ENCODE data around the gene USP3.

USP3 gene

DNA sequence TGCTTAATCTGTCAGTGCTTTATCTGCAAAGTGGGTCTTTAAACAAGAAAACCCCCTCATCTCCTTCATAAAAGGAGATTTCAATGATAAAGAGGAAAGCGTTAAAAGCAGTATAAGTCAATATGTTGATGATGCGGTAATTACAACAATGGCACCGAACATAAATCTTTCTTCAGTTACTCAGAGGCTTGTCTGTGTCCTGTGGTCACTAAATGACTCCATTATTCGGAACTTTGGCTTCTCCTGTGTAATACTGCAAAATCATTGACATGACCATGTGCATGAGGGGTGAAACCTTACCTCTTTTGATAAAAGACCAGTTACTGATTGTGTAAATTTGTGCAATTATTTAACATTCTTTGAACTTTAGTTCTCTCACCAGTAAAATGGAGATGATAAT lies 4.8 kb upstream of the USP3 start:
- no peak for DNase-seq

DNA sequence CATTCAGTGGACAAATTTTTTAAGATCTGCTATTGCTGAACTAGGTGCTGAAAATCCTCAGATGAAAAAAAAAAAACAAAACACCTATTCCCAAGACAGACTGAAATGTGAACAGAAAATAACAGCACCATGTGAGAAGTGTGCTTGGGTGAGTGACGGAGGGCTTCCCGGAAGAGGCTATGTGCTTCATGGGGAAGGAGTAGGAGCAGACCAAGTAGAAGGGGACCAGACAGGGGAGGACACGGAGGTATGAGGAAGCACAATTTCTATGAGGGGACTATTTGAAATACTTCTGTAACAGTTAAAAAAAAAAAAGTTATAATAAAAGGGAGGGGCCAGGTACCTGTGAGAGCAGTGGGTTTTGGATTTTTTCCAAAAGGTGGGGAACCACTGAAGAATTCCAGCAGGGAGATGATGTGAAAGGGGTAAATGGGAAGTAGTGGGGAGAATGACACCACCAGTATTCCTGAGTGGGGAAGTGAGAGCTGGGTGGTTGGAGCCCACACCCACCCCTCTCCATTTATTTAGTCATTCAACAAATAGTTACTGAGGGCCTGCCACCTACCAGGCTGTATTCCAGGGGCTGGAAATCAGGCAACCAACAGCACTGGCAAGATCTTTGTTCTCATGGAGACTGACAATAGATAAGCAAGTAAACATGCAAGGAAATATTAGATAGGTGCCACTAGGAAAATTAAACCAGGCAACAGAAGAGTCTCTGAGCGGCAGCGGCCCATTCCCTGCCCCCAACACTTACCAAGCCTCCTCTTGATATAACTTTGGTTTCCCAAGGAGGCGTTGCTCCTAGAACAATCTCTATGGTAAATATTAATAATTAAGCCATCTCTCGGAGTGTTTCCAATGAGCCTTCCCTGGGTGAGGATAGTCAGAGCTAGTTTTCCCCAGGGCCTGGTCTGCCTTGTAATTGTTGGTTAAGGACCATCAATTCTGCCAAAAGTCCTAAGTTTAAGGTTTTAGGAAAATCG lies 3.8 kb upstream of the USP3 start:
- DNase-seq = no peak

DNA sequence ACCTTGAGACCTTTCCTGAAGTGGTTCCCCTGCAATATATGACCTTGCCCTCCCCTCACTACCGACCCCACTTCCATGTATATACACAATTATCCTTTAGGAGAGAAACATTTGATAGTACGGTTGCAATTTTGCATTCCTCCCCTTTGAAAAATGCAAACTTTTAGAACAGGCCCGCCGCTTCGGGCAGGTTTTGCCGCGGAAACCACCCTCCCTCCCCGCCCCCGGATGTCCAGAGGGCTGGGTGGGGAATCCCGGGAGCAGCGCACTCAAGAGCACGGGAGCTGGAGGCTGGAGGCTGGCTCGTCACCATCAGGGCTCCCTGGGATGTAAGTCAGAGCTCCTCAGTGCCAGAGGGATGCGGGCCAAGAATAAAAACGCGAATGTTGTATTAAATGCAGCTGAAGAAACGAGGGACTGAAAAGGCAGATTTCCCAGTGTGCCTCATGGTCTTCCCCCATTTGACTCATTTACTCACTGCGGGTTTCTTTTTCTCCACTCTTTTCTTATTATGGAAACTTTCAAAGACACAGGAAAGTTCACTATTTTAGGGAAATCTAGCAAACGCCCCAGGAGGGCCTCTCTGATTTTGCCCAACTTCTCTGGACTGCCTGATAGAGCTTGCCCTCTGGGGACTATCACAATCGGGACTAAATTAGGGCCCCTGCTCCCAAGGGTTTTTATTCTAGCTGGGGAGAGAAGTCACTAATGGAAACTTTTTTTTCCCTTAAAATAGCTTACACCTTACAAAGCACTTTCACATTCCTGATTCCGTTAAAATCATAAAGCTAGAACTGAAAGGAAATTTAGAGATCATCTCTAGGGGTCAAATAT lies 2.9 kb upstream of the USP3 start:
- no peak for DNase-seq

DNA sequence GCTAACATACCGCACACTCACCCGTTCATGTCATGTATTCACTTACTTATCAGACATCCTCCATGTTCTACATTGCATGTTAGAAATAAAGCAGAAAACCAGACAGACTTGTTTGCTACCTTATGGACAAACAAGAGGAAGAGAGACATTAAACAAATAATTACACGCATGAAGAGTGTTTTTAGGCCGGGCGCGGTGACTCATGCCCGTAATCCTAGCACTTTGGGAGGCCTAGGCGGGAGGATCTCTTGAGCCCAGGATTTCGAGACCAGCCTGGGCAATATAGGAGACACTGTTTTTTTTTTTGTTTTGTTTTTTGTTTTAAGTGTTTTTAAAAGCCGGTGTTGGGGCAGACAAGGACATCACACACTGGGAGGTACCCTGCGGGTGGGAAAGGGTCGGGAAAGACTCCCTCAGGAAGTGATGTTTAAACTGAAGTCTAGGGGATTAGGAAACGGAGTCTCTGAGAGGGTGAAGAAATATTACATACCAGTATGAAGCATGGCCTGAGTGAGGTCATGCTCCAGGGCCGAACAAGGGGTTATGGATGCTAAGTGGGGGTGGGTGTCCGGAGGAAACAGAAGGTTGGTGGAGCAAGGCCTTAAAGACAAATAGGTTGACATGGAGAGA lies 2.1 kb upstream of the USP3 start:
- no peak for DNase-seq

DNA sequence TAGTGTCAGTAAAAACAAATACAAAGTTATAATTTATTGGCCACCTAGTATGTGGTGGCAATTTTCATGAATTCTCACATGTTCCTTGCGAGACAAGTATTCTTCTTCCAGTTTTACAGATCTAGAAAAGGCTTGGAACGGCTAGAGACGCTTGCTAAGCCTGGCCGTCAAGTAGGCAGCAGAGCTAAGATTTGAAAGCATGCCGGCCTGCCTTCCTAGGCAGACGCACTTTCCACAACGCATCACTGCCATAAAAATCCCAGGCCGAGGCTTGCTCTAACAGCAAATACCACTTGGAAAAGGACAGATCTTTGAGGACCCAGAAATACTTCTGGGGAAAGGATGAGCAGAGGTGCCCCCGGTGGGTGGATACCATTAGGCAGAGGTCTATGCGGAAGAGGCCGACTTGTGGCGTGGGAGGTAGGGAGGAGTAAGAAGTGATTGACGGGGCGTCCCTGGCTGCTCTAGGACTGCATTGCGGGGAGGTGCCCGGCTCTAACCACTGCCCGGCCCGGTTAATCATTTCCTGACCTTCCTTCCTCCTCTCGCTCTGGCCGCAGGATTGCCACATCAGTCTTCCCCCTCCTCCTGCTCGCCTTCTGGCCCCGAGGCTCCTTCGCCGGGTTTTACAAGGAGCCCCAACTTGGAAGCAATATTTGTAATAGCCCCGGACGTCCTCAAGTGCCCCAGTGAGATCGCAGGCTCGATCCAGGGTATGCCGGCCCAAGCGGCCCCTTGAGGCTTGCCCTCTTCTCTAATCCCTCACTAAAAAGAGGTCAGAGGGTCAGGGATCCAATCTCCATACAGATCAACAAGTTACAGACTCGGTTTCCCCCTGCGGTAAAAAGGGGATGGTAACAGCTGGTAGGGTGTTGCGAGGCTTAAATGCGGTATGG lies 1.3 kb upstream of the USP3 start:
- peak; percentile 84 for DNase-seq

DNA sequence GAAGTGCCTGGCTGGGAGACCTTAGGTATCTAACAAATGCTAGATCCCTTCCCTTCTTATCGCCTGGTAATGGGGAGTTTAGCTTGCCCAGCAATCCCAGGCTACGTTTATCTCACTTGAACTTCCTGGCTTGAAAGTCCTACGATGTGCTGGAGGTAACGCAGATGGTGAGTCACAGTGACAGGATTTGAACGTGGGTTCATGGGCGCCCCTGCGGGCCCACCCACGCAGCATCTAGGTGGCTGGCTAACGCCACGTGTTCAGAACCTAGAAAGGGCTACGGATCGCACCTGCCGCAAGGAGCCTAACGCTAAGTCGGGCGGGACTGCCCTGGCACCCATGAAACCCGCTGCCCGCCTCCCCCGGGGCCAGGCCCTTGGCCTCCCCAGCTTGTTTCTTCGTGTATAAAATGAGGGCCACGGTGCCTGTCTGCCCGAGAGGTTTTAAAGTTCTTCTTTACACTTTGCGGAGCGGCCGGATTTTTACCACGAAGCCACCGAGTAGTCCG lies 600 bp upstream of the USP3 start:
- peak; percentile 94 for DNase-seq

DNA sequence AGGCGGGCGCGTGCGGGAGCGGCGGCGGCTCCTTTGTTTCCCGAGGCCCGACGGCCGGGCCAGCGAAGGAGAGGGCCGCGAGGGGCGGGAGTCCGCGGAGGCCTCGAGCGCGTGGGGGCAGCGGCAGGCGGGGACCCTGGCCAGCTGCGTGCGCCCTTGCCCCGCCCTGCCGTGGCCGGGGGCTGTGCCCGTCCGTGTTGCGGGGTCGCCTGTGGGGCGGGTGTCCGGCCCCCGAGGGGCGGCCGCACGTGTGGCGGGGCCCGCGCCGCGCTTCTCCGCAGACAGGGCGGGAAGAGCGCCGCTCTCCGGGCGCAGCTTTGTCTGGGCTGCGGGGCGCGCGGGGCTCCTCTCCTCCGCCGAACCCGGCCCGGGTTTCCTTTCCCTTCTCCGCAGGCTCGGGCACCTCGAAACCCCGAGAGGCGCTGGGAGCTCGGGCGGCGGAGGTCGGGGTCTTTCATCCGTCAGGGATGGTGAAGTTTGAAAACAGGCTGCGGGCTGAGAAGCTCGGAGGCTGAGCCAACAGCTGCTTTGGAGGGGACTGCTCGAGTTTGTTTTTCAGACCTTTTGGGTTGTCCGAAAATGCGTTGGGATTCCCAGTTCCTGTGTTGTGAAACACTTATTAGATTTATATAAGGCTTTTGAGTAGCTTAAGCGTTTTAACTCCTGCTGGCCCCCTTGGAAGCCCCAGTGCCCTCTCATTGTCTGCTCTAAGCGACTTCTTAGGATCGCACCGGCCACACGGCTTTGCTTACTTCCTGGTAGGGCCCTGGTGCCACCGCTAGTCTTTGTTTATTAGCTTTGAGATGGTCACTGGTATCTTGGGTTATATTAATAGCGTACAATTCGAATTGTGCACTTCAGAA lies 817 bp downstream of the USP3 start:
- peak; percentile 57 for DNase-seq

DNA sequence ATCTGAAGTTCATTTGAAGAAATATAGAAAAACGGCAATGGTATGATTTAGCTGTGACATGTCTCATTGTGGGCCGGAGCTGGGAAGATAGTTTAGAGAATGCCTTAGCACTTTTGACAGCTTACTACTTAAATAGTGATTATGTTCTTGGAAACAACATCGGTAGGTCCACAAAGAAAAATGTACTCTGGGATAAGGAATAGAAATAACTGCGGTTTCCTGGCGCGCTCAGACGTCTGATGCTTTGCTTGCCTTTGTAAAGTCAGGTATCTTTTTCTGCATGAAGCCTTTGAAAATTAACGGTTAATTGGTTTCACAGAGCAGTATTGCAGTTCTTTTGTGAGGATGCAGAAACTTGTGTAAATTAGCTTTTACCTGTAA lies 1.4 kb downstream of the USP3 start:
- DNase-seq = no peak

DNA sequence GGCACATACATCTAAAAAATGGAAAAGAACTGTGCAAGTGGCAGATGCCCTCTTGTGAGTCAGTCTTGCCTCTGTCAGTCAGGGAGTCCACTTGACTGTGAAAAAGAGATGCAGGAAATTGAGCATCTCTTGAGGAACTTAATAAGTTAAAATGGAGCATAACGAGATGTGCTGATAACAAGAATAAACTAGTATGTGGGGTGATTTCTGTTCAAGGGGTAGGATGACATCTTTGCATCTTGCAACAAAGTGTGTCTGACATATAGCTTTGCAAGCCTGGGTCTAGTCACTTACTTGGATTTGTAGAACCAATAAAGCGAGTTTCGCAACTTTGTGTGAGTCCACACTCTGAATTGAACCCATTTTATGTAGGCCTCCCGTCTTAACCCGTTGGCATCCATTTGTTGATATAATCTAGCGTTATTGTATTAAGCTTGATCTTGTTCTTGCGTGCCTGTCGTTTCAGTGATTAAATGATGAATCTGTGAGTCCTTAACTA lies 2.2 kb downstream of the USP3 start:
- DNase-seq = peak; percentile 76

DNA sequence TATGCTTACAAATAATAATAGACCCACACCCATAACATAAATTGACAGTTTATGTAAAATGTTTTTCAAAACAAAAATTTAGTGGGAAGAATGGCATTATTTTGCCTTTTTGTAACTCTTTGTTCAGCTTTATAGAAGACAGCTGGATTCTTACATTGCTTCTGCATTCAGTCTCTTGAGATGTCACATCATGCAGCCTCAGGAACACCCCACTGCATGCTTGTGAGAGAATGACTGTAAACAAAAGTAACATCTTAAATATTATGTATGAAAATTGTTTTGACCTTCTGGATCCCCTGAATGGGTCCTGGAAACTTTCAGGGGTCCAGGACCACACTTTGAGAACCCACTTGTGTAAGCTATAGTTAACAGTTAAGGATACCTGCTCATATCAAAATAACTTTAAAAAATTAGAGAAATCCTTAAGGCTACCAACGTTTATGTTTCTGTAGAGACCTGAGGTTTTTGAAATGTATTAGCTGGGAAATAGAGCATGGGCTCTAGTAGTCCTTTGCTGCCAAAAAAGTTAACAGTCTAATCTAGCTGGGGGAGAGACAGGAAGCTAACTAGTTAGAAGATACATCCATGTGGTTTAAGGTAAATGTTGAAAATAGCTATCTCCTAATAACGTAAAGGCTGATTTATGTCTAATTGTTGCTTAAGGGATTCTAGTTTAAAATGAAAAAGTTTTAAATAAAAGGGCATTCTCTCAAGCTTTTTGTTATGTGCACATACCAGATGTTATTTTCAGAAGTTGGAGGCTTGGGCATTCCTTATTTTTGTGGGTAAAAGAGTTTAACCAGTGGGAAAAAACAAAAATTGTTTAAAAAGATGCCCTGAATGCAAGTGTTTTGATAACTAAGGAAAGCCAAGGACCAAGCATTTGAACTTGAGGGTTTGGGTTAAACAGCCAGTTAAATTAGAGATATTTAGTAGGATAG lies 3.8 kb downstream of the USP3 start:
- no peak for DNase-seq

DNA sequence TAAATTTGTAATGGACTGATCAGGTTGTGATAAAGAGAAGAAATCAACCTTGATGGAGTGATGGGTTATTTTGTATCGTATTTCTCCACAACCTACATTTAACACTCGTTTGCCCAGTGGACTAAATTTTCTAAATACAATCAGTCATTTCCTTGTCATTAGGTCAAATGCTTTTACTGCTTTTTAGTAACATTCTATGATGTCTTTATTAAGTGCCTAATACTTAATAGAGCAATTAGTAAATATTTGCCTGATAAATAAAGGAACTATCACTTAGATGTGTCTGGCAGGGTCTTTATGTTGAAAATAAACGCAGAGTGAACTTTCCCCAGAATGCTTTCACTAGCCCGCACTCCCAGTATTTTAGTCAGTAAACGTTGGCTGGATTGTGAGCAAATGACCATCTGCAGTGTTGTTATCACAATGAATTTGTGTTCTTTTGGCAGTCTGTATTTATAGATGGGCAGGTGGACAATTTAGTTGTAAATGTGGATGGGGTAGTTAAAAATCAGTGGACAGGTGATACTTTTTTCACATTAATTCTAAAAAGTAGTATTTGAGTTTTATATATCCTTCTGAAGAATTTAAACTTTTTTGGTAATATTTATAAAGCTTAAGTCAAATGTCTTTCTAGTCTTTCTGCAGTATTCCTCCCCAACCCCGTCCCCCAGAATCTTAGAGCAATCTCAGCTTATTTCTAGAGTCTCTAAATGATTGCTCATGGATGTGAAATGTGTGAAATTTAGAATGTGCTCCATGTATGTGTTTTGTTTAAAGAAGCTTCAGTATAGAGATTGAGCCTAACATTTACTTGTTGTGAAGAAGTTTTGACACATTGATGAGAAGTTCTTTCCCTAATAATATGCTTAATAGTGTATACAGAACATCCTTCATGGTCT lies 4.9 kb downstream of the USP3 start:
- no peak for DNase-seq

DNA sequence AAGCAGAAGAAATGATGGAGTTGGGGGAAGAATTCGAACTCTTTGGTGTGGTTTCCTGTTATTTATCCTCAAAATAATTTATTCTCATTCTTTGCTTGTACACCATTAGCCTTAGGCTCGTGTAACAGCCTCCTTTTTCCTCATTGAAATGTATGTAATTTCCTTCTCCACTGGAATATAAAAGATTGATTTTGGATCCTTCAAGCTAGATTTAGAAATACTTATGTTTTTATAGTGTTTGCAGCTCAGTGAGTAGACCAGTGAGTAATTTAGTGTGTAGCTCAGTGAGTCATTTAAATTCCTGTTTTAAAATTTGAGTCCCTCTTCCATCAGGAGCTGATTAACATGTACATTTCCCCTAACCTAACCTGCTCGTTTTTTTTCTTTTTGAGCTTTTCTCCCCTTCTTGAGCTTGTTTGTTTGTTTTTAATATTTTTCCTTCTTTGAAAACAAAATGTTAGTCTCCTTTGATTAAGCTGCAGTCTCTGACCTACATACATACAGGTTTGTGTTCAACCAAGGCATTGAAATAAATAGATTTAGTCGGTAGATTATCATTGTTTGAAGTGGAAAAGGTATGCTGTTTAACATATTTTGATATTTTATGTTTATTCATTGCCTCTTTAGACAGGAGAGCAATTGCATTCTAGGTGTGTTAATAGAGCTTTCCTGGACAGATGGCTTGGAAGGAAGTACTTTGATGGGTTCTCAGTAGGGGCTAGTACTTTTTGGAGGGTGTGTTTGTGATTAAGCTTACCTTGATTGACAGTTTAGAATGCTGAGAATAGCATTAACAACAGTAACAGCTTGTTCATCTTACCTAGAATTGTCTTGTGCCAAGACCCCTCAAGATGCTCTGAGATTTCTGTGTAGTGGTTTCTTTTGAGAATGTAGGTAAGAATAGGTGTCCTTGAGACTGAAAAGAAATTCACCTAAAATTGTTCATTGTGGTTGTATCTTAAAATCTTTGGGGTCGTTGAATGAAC lies 5.9 kb downstream of the USP3 start:
- no peak for DNase-seq

DNA sequence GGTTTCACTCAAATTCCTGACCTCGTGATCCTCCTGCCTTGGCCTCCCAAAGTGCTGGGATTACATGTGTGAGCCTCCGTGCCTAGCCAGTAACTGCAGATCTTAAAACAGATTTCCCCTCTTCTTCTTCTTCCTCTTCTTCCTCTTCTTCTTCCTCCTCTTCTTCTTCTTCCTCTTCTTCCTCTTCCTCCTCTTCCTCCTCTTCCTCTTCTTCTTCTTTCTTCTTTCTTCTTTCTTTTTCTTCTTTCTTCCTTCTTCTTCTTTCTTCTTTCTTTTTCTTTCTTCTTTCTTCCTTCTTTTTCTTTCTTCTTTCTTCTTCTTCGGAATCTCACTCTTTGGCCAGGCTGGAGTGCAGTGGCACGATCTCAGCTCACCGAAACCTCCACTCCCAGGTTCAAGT lies 7.8 kb downstream of the USP3 start:
- no peak for DNase-seq

DNA sequence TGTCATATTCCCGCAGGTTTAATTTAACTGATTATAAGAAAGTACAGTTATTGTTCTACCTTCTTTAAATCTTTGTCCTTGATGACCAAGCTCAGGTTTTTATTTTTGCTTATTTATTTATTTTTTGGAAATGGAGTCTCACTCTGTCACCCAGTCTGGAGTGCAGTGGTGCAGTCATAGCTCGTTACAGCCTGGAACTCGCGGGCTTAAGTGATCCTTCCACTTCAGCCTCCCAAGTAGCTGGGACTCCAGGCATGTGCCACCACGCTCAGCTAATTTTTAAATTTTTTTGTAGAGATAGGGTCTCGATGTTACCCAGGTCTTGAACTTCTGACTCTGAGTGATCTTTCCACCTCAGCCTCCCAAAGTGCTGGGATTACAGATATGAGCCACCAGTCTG lies 8.9 kb downstream of the USP3 start:
- no peak for DNase-seq

DNA sequence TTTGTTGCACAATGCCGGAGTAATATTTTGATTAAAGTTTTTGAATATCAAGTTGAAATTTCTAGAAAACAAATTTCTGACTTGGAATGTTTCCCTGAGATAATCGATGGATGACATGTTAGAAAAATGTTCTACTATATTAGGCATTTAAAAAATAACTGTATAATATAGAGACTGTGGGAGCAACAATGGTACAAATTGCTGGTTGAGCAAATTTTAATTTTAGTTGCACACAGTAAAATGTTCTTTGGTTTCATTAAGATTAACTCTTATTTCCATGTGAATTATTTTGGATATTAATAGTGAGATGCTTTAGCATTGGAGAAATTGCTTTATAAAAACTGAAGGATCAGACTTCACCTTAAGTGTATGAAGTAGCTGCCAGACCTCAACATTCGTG lies 9.3 kb downstream of the USP3 start:
- DNase-seq = no peak

DNA sequence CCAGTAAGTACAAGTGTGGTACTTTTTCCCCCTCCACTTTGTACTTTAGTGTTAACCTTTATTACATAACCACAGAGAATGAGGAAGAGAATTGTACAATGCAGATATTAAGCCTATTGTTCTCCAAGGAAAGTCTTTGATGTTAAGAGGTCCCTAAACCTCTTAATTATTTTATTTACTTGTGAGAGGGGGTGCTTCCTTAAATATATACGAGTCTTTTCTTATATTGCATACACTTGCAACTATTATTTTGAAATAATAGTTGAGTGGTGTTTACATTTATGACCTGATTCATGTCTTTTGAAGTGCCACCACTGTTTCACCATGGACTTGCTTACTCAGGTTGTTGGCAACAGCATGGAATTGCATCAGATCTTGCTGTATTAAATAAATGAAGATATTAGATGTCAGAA lies 10.1 kb downstream of the USP3 start:
- DNase-seq = no peak

DNA sequence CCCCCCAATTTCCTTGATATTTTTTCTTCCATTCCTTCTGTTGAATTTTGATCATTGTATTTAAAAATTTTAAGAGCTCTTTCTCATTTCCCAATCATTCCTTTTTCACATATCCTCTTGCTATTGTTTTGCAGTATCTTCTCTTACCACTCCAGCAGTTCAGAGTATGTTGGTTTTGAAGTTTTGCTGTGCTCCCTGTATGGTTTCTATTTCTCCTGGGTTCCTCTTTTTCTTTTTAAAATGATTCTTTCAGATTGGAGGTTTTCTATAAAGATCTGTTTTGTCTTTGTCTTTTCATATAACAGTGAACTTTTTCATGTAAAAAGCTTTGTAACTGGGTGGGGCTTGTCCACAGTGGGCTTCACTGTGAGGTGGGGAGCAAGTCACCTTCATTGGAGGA lies 12.8 kb downstream of the USP3 start:
- DNase-seq = no peak
